Posterior vena cava (tissue), 2 donors: ENCODE measurements around the gene TTLL5. TPM values are rescaled to one million over a fixed set of nuclear protein-coding genes. Genes with fewer than 3 reads are reported as not detected.

Source experiments
- DNase-seq: peaks from one replicate; pipeline ENCODE4 v3.0.0-alpha.2; 2020; ENCODE audit warnings: low spot score
- intact Hi-C, 2 donors: fragments of 100-400 bp; cut with DNase I; formaldehyde crosslinking; loops; one replicate each; pipeline versions ENCODE4 v1.14.1 to v1.14.2; 2022 to 2023
- total RNA-seq, 2 donors: library from RNA; stranded (reverse); fragmentation: NEBNext Ultra II Directional; extraction: Animal tissue kit (Norgen Biotek cat#: 25700); gene quantifications; one replicate each; pipeline ENCODE4 v1.2.1, GENCODE V29; 2021
- donor health status: DM: yes; HTN: yes; CAD: no.
- donor health status: DM: yes; HTN: yes; CAD: no.

Gene TTLL5
- total RNA-seq, 2 donors from 2014 or later = 26.9 to 28.5 TPM

DNA sequence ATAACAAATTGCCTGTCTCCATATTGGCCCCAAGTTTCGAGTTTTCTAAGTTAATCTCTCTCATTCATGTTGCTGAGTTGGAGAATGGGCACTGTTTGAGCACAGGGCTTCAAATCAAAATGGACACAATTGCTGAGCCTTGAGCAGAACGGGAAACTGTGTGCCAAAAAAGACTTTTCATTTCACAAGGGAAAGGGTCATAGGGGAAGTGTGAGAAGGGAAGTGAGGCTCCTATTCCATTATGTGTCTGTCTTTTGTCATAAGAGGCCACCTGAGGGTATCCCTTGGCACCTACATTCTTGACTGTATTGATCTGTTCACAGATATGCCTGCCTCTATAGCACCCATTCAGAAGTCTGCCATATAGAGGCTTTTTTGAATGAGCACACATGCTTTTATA, 59.1 kb downstream of the TTLL5 start:
- intact Hi-C loops = no loop called here
- no peak for DNase-seq

DNA sequence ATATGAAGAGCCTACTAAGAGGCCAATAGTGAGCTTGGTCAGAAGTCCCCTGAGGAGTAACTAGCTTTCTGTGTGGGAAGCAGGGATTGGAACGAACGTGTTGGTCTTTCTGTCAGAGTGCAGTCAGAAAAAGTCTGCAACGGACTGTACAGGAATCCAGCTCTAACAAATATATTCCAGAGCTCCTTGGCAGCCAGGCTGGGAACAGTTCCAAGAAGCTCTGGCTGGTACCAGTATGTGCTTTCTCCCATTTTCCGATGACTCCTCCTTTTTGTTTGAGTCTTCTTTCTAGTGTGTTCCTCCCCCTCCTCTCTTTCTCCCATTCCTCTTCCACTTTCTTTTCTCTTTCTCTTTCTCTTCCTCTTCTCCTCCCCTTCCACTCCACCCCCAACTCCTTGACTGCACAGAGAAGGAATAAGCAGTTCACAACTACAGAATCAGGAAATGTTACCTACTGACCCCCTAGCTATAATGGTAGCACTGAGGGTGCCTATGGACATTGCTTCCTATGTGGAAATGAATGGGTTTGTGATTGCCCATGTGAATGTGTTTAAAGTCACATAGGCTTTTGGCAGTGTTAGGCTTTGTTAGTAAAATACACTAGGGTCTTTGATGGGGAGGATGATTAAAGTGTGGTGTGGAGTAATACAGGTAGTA, 59.9 kb downstream of the TTLL5 start:
- intact Hi-C loops = no loop called here
- peak; percentile 88 for DNase-seq

DNA sequence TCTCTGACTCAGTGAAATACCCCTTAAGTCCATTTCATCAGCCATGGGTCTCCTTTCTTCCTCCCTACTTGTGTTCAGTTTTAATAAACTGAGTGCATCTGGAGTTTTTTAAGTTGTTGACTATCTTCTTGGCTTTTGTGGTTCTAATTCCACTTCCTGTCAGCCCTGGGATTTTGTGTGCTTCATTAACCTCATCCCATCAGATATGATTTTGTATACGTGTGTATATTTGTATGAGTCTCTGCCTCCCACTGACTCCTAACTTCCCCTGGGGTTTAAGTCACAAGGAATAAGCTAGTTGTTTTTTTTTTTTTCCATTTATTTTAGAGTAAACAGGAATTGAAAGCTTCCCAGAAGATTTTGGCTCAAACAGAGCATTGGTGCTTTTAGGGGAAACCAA, 62.7 kb downstream of the TTLL5 start:
- no peak for DNase-seq
- intact Hi-C loops = no loop called here

GRCh38 chr14:75724414-75725204, 63.6 kb downstream of the TTLL5 start:
- intact Hi-C loops = no loop called here
- DNase-seq = peak; percentile 68

- peak; percentile 78 for DNase-seq
- intact Hi-C loops = no loop called here
These were observed 64.4 kb downstream of the TTLL5 start for GRCh38 chr14:75725481-75725880.

- DNase-seq = no peak
- intact Hi-C loops = no loop called here
These were observed 65.3 kb downstream of the TTLL5 start for GRCh38 chr14:75726321-75726720.

GRCh38 chr14:75727124-75727523, 66.1 kb downstream of the TTLL5 start:
- no peak for DNase-seq
- intact Hi-C loops = no loop called here

GRCh38 chr14:75732888-75733287, 71.8 kb downstream of the TTLL5 start:
- DNase-seq = no peak
- intact Hi-C loops = no loop called here

DNA sequence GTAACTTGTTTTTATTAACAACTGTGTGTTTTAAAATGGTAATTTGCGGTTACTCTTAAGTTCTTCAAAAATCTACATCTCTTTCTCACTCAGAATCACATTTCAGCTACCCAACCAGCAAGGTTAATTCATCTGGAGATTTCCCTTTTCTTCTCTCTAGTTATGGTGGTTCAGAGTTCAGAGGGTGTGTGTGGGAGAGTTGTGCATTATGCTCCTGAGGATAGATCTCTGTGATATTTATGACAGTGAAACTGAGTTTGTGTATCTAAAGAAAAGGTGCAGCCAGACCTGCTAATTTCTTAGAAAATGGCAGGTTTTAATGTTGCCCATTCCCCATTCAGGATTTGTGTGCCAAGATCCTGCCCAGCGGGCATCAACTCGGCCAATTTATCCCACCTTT, 73.8 kb downstream of the TTLL5 start:
- intact Hi-C loops = no loop called here

GRCh38 chr14:75736845-75737485, 75.9 kb downstream of the TTLL5 start:
- intact Hi-C loops = no loop called here
- DNase-seq = no peak

More for the DNA sequence above, 73.8 kb downstream of the TTLL5 start:
- DNase-seq = no peak

GRCh38 chr14:75738192-75738591, 77.1 kb downstream of the TTLL5 start:
- DNase-seq = no peak
- intact Hi-C loops = no loop called here

- intact Hi-C loops = no loop called here
- no peak for DNase-seq
These were observed 81.8 kb downstream of the TTLL5 start for GRCh38 chr14:75742867-75743266.

GRCh38 chr14:75747899-75748298, 86.9 kb downstream of the TTLL5 start:
- no peak for DNase-seq
- intact Hi-C loops = no loop called here

GRCh38 chr14:75748336-75748735, 87.3 kb downstream of the TTLL5 start:
- no peak for DNase-seq
- intact Hi-C loops = no loop called here

- intact Hi-C loops = no loop called here
- DNase-seq = no peak
These were observed 90.2 kb downstream of the TTLL5 start for GRCh38 chr14:75751296-75751695.

- DNase-seq = no peak
- intact Hi-C loops = no loop called here
These were observed 91.0 kb downstream of the TTLL5 start for GRCh38 chr14:75752086-75752485.

DNA sequence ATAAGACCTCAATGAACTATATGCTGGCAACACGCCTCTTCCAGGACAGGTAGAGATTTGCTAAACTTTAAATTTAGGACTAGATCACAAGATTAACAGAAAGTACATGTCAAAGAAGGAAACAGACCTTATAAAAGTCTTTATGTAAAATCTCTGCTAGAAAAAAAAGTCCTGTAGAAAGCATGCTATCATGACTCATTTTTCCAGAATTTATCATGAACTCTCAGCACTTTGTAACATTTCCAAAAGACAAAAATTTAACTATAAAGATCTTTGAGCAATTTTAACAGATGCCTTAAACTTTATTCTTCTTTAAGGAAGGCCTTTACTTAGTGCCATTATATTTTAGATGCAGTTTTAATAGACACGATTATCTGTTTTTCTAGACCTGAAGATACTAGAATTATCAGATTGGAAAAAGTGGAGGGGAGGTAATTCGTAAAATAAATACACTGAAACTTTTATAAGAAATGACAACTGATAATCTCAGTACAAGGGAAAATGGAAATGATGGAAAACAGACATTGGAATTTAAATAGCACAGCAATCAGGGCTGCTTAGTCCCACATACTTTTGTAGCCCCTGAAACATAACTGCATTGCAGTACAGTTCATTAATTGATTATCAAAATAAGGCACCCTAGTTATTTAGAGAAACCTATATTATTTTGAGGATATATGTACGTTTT, 92.0 kb downstream of the TTLL5 start:
- no peak for DNase-seq
- intact Hi-C loops = no loop called here

- intact Hi-C loops = no loop called here
- DNase-seq = no peak
These were observed 92.7 kb downstream of the TTLL5 start for GRCh38 chr14:75753696-75754095.

DNA sequence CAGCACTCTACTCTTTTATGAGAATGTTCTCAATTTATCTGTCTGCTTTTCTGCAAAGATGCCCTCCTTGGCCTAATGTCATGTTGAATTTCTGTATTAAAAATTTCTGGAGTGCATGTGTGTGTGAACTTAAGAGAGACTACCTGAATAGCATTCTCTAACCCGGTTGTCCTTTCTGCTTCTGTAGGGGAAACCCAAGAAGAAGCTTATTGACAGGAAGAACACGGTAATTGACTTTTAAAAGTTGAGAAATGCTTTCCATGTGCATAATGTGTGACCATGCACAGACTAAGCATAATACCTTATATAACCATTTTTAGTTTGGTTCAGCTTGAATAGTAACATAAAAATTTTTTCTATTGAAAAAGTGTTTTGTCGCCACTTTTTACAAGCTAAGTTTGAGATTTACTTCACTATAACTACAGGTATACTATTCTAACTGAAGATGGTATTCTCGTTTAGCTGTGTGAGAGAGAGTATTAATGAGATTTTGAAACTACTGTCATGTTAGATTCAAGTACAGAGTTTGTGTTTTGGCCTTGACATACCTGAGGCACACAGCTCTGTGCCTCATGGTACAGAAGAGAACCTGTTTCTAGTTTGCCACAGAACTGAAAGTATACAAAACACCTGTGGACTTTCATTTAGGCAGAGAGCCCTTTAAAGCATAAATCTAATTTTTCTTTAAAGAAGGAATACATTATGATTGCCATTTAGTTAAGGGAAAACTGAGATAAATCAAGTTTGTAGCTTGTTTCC, 96.8 kb downstream of the TTLL5 start:
- intact Hi-C loops = no loop called here
- DNase-seq = no peak
